ENCODE measurements around the gene C4orf50. TPM values are rescaled to one million over a fixed set of nuclear protein-coding genes. Genes with fewer than 3 reads are reported as not detected.

The C4orf50 gene
- total and polyA plus RNA-seq, 2 of the 13 experiments (the other 11 are each of a cell fraction or from before 2014, with no cell fraction given): not detected

DNA sequence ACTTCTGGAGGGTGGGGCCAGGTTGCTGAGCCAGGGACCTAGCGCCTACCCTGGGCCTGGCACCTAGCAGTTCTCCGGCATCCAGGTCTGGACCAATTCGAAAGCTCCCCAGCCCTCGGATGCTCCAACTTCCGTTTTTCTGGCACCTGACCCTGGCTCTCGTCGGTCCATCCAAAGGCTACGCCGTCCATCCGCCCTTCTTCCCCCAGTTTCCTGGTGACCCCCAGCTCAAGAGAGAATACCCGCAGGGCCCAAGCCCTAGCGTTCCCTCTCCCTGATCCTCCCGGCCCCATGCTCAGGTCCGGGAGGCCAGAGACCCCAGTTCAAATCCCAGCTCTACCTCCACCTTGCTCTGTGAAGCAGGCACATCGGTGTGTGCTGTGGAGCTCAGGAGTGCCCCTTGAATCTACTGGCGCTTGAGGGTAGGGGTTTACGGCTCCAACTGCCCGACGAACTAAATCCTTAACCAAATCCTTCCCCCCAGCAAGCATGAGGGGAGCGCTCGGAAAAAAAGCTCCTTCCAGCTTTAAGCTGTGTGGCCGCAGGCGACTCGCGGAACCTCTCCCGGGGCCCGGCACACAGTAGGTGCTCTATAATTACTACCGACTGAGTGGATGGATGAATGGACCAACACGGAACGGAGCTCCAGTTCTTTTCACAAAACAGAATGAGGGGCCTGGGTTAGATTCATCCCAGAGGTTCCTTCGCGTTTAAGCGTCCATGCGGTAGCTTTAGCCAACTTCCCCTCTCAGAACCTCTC is 126.5 kb downstream of the C4orf50 start (continued):
- TF ChIP-seq, protein P1, sequence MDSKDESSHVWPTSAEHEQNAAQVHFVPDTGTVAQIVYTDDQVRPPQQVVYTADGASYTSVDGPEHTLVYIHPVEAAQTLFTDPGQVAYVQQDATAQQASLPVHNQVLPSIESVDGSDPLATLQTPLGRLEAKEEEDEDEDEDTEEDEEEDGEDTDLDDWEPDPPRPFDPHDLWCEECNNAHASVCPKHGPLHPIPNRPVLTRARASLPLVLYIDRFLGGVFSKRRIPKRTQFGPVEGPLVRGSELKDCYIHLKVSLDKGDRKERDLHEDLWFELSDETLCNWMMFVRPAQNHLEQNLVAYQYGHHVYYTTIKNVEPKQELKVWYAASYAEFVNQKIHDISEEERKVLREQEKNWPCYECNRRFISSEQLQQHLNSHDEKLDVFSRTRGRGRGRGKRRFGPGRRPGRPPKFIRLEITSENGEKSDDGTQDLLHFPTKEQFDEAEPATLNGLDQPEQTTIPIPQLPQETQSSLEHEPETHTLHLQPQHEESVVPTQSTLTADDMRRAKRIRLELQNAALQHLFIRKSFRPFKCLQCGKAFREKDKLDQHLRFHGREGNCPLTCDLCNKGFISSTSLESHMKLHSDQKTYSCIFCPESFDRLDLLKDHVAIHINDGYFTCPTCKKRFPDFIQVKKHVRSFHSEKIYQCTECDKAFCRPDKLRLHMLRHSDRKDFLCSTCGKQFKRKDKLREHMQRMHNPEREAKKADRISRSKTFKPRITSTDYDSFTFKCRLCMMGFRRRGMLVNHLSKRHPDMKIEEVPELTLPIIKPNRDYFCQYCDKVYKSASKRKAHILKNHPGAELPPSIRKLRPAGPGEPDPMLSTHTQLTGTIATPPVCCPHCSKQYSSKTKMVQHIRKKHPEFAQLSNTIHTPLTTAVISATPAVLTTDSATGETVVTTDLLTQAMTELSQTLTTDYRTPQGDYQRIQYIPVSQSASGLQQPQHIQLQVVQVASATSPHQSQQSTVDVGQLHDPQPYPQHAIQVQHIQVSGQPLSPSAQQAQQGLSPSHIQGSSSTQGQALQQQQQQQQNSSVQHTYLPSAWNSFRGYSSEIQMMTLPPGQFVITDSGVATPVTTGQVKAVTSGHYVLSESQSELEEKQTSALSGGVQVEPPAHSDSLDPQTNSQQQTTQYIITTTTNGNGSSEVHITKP (CRISPR knock-in tag; IDR thresholded peaks at IDR 0.05; ENCODE audit: low read depth): no peak
- TF ChIP-seq MAX (IDR thresholded peaks at IDR 0.05) (no peak), ZNF687 (CRISPR knock-in tag; IDR thresholded peaks at IDR 0.05) (no peak), PBX3 (CRISPR knock-in tag; IDR thresholded peaks at IDR 0.05; ENCODE audit: borderline replicate concordance) (no peak)
- TF ChIP-seq, protein P2, sequence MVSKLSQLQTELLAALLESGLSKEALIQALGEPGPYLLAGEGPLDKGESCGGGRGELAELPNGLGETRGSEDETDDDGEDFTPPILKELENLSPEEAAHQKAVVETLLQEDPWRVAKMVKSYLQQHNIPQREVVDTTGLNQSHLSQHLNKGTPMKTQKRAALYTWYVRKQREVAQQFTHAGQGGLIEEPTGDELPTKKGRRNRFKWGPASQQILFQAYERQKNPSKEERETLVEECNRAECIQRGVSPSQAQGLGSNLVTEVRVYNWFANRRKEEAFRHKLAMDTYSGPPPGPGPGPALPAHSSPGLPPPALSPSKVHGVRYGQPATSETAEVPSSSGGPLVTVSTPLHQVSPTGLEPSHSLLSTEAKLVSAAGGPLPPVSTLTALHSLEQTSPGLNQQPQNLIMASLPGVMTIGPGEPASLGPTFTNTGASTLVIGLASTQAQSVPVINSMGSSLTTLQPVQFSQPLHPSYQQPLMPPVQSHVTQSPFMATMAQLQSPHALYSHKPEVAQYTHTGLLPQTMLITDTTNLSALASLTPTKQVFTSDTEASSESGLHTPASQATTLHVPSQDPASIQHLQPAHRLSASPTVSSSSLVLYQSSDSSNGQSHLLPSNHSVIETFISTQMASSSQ (IDR thresholded peaks at IDR 0.05; ENCODE audit: low read depth): no peak
- TF ChIP-seq, protein P2 (CRISPR knock-in tag; IDR thresholded peaks at IDR 0.05; ENCODE audit: borderline replicate concordance): no peak

Data from HepG2 (cell line).